HTERT RPE-1 (cell line): Measurements from ENCODE around the gene PCMT1.
"Not testable (repeated sequence)": the region's sequence is repeated elsewhere in the genome, so short reads cannot be mapped to it uniquely, and the experiment has no call there.

Source experiments
- in situ Hi-C: fragments of 300-500 bp; cut with MboI; formaldehyde crosslinking; loops from 4 replicates; pipeline ENCODE4 v1.14.3; 2020; ENCODE audit warnings: low sequenced_read_pairs

The PCMT1 gene

GRCh38 chr6:149813351-149813750 is 63.8 kb downstream of the PCMT1 start:
- in situ Hi-C loops, result no loop called here

GRCh38 chr6:149815788-149816187 is 66.2 kb downstream of the PCMT1 start:
- in situ Hi-C loops, result no loop called here

GRCh38 chr6:149820506-149820905 is 71.0 kb downstream of the PCMT1 start:
- in situ Hi-C loops, result no loop called here

GRCh38 chr6:149821492-149821891 is 72.0 kb downstream of the PCMT1 start:
- in situ Hi-C loops, result no loop called here

- in situ Hi-C loops, result no loop called here
These were observed 73.5 kb downstream of the PCMT1 start for GRCh38 chr6:149823013-149823412.

- in situ Hi-C loops, result no loop called here
These were observed 75.8 kb downstream of the PCMT1 start for GRCh38 chr6:149825292-149825691.

GRCh38 chr6:149830731-149831307 is 81.3 kb downstream of the PCMT1 start:
- in situ Hi-C loops, result no loop called here

GRCh38 chr6:149831308-149831820 is 81.8 kb downstream of the PCMT1 start:
- in situ Hi-C loops, result no loop called here

- in situ Hi-C loops, result no loop called here
These were observed 84.1 kb downstream of the PCMT1 start for GRCh38 chr6:149833651-149834050.

GRCh38 chr6:149834513-149835481 is 85.3 kb downstream of the PCMT1 start:
- in situ Hi-C loops, result no loop called here

GRCh38 chr6:149840345-149841075 is 91.0 kb downstream of the PCMT1 start:
- in situ Hi-C loops, result no loop called here

GRCh38 chr6:149842331-149842730 is 92.8 kb downstream of the PCMT1 start:
- in situ Hi-C loops, result no loop called here

- in situ Hi-C loops, result no loop called here
These were observed 93.6 kb downstream of the PCMT1 start for GRCh38 chr6:149843051-149843633.

GRCh38 chr6:149844036-149844435 is 94.5 kb downstream of the PCMT1 start:
- in situ Hi-C loops, result not testable (repeated sequence)

- in situ Hi-C loops, result no loop called here
These were observed 94.9 kb downstream of the PCMT1 start for GRCh38 chr6:149844480-149844879.

GRCh38 chr6:149845549-149845948 is 96.0 kb downstream of the PCMT1 start:
- in situ Hi-C loops, result no loop called here

GRCh38 chr6:149846321-149846720 is 96.8 kb downstream of the PCMT1 start:
- in situ Hi-C loops, result no loop called here

GRCh38 chr6:149847939-149848267 is 98.4 kb downstream of the PCMT1 start:
- in situ Hi-C loops, result no loop called here

GRCh38 chr6:149848343-149848742 is 98.8 kb downstream of the PCMT1 start:
- in situ Hi-C loops, result not testable (repeated sequence)

GRCh38 chr6:149851461-149852110 is 102.0 kb downstream of the PCMT1 start:
- in situ Hi-C loops, result no loop called here

- in situ Hi-C loops, result no loop called here
These were observed 102.6 kb downstream of the PCMT1 start for GRCh38 chr6:149852180-149852579.
